GM12874 (cell line): ENCODE measurements around the gene RAB3GAP1.

Experiments used
- CTCF ChIP-seq: IDR thresholded peaks from 2 replicates; pipeline ENCODE4 v1.5.1; 2011; ENCODE audit warnings: low read depth, mild to moderate bottlenecking, control low read depth, low read length, moderate library complexity; ENCODE audit not compliant: insufficient read depth

RAB3GAP1 gene

GRCh38 chr2:135186054-135186453, 134.0 kb downstream of the RAB3GAP1 start:
- no peak for TF ChIP-seq CTCF

- TF ChIP-seq CTCF: no peak
Observed at GRCh38 chr2:135187270-135187669, 135.2 kb downstream of the RAB3GAP1 start.

GRCh38 chr2:135189148-135189547, 137.1 kb downstream of the RAB3GAP1 start:
- no peak for TF ChIP-seq CTCF

GRCh38 chr2:135190799-135191198, 138.7 kb downstream of the RAB3GAP1 start:
- TF ChIP-seq CTCF: no peak

GRCh38 chr2:135198481-135198880, 146.4 kb downstream of the RAB3GAP1 start:
- TF ChIP-seq CTCF: no peak

- TF ChIP-seq CTCF: no peak
Observed at GRCh38 chr2:135202751-135203150, 150.7 kb downstream of the RAB3GAP1 start.

- no peak for TF ChIP-seq CTCF
Observed at GRCh38 chr2:135203944-135204343, 151.9 kb downstream of the RAB3GAP1 start.

GRCh38 chr2:135208016-135208415, 155.9 kb downstream of the RAB3GAP1 start:
- no peak for TF ChIP-seq CTCF
